SH-SY5Y (cell line): ENCODE data around the gene CAMKMT.

Source experiments
- GATA2 ChIP-seq: IDR thresholded peaks from 2 replicates; pipeline ENCODE4 v1.6.1; 2011; ENCODE audit warnings: mild to moderate bottlenecking, low read depth, low read length
- GATA3 ChIP-seq: IDR thresholded peaks from 2 replicates; pipeline ENCODE4 v1.6.1; 2011; ENCODE audit warnings: low read depth, mild to moderate bottlenecking, low read length, moderate library complexity

CAMKMT gene

GRCh38 chr2:44347526-44347925 is 14.2 kb upstream of the CAMKMT start:
- TF ChIP-seq GATA2 (no peak), GATA3 (no peak)

DNA sequence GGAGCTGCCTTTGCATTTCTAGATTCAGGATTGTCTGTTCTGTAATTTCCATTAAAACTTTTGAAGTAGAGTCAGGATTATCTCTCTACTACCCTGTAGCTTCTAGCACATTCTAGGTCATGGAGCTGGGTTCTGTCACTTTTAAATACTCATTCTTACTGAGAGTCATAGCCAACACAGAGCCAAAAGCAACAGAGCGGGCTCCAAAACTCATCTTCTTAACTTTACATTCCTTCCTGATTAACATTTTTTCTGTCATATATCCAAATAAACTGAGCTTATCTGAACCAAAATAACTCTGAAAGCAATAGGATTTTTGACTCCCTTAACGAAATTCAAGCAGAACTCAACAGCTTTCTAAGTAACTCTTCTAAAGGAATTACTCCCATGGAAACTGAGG is 13.3 kb upstream of the CAMKMT start:
- TF ChIP-seq GATA2 (no peak), GATA3 (no peak)

DNA sequence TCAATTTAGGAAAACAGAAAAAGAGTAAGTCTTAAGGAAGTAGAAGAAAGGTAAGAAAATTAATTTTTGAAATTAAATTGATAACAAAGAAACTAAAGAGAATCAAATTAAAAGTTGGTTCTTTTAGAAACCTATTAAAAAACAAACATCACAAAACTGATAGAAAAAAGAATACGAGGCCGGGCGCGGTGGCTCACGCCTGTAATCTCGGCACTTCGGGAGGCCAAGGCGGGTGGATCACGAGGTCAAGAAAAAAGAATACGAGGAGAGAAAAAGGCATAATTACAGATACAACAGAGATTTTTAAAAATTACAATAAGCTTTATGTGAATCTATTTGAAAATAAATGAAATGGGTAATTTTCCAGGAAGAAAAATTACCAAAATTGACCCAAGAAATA is 12.2 kb upstream of the CAMKMT start:
- no peak for TF ChIP-seq GATA3
- TF ChIP-seq GATA2 = no peak

DNA sequence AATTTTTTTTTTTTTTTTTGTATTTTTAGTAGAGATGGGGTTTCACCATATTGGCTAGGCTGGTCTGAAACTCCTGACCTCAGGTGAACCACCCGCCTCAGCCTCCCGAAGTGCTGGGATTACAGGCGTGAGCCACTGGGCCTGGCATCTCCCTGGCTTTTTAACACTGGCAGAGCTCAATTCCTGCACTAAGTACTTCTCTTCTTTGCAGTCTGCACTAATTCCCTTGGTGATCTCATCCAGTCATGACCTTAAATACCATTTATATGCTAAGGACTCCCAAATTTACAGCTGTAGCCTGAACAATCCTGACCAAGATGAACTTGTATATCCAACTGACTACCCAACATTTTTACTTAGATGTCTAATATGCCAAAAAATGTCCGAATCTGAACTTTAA is 10.7 kb upstream of the CAMKMT start:
- TF ChIP-seq GATA3 = no peak
- TF ChIP-seq GATA2 = no peak

DNA sequence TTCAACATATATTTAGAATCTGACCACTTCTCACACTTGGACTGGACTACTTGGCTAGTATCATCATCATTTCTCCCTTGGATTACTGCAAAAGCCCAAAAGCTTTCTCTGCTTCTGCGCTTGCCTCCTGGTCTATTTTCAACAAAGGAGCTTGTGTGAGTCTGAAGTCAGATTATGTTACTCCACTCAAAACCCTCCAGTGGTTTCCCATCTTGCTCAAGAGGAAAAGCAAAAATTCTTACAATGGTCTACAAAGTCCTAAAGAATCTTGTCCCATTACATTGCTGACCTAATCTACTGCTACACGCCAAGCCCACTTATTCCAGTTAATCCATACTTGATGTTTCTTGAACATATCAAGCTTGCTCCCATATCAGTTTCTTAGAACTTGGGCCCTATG is 10.1 kb upstream of the CAMKMT start:
- TF ChIP-seq GATA3 (no peak), GATA2 (no peak)

DNA sequence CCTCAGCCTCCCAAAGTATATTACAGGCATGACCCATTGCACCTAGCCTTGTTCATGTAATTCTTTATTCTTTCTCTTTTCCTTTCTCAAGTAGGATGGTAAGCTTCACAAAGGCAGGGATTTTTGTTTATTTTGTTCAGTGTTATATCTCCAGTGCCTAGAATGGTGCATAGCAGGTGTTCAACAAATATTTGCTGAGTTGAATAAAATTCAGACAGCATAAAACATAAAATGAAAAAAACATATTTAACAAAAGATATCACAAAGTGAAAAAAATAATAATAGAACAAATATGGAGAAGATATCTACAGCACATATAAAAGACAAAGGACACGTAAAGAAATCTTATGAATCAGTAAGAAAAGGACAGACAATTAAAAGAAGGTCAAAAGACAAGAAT is 9.2 kb upstream of the CAMKMT start:
- no peak for TF ChIP-seq GATA3

GRCh38 chr2:44354761-44355160 is 7.0 kb upstream of the CAMKMT start:
- no peak for TF ChIP-seq GATA2
- no peak for TF ChIP-seq GATA3

DNA sequence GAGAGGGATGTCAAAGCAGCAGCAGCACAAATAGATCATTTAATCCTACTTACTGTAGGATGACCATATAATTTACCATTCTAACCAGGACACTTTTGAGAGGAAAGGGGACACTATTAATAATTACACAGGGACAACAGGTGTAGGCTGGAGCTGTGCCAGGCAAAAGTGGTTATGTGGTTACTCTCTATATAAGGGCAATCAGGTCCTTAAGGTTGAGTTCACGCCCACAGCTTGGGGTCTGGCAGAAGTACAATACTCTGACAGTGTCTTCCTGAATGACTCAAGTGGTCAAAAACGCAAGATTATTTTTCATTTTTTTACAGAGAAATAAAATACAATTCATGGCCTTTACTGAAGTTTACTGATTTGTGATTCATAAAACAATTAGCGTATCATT is 3.2 kb upstream of the CAMKMT start:
- TF ChIP-seq GATA3 = no peak
- TF ChIP-seq GATA2 = no peak

GRCh38 chr2:44360749-44361329 is 908 bp upstream of the CAMKMT start:
- TF ChIP-seq GATA3 (no peak), GATA2 (peak; percentile 14; the same call in 1 of the 2 replicates)

DNA sequence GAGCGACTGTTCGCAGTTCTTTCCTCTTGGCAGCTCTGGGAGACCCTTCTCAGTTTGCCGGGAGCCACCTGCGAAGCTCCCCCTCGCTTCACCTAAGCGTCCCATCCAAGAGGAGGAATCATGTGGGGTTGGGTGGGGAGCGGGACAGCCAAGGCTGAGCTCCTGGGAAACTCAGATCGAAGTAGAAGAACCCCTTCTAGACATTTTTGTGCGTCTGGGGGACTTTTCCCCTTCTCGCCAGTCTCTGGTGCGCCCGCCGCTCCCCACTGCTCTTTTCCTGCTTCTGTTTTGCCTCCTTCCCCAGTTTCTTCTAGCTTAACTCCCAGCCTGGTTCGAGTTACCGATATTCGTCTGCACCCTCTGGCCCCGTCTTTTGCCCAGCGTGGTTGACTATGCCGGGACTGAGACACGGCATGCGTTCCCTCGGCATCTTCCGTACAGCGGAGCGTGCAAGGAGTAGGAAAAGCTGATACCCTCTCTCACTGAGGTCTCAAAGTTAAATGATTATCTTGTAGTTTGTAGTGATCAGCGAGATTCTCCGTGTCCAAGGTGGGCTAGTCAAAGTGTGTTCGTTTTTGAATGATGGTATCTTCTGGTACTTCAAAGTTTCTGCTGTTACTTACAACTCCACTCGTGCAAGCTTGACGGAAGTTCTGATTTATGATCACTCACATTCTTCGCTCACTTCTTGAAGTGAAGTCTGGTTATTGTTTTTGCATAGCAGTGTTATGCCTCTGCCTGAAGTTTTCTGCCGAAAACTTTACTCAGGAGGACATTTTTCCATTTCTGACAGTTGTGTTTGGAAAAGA is 664 bp downstream of the CAMKMT start:
- TF ChIP-seq GATA2 (no peak), GATA3 (no peak)

DNA sequence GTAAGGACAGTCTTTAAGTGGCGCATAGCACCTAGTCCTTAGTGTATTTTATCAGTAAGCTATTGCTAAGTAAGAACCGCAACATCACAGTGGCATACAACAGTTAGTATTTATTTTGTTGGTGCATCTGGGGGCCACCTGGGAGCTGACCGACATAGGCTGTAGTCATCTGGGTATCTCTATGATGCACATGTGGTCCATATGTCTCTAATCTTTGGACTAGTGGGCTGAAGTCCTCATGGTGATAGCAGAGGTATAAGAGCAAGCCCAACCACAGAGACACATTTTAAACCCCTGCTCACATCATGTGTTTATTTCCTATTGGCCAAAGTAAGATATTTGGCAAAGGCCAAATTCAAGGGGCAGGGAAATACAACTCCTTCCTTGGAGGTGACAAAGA is 2.9 kb downstream of the CAMKMT start:
- TF ChIP-seq GATA3 (no peak), GATA2 (no peak)

GRCh38 chr2:44367591-44367990 is 5.8 kb downstream of the CAMKMT start:
- TF ChIP-seq GATA2 (no peak), GATA3 (no peak)

GRCh38 chr2:44369392-44369791 is 7.6 kb downstream of the CAMKMT start:
- TF ChIP-seq GATA3 = no peak
- no peak for TF ChIP-seq GATA2

GRCh38 chr2:44371445-44371844 is 9.7 kb downstream of the CAMKMT start:
- TF ChIP-seq GATA3 (no peak), GATA2 (no peak)

DNA sequence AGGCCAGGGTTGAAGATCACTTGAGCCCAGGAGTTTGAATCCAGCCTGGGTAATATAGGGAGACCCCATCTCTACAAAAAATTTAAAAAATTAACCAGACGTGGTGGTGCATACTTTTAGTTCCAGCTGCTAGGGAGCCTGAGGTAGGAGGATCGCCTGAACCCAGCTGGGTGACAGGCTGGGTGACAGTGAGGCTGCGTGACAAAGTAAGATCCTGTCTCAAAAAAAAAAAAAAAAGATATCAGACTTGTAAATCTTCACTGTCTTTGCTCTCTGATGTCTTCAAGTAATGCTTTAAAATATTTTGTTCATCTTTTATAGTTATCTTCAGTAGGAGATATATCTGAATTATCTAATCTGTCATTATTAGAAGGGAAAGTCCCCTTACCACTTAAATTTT is 10.5 kb downstream of the CAMKMT start:
- no peak for TF ChIP-seq GATA3
- TF ChIP-seq GATA2 = no peak
